A673 (cell line): ENCODE results near the gene SYS1.

ENCODE experiments used
- EZH2 ChIP-seq: fragments of 200-600 bp; sonication (generic); IDR thresholded peaks from 2 replicates; pipeline ENCODE4 v1.6.1; 2017; ENCODE audit warnings: borderline replicate concordance, low read depth, mild to moderate bottlenecking, mixed read lengths, antibody characterized with exemption, low read length; ENCODE audit not compliant: poor library complexity, severe bottlenecking
- TF ChIP-seq, protein P1 (sequence below): fragments of 300-800, 200-600 bp; sonication (generic); conservative IDR thresholded peaks from 2 replicates; pipeline ENCODE4 v1.5.1; 2017; ENCODE audit warnings: low read depth, mild to moderate bottlenecking, antibody characterized with exemption, low read length, moderate library complexity, mixed read lengths

DNA sequence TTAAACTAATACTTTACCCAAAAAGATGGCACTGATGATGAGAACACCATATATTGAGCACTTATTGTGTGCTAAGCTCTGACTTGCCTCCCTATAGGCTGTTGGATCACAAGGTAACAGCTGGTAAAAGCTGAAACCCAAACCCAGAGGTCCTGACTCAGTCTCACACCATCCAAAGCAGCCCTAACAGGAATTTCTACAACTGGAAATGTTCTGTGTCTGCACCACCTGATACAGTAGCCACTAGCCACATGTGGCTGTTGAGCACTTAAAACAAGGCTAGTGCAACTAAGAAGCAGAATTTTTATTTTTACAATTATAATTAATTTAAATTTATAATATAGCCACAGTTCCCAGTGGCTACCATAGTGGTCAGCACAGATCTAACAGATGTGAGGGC, 39.2 kb upstream of the SYS1 start:
- TF ChIP-seq, protein P1, sequence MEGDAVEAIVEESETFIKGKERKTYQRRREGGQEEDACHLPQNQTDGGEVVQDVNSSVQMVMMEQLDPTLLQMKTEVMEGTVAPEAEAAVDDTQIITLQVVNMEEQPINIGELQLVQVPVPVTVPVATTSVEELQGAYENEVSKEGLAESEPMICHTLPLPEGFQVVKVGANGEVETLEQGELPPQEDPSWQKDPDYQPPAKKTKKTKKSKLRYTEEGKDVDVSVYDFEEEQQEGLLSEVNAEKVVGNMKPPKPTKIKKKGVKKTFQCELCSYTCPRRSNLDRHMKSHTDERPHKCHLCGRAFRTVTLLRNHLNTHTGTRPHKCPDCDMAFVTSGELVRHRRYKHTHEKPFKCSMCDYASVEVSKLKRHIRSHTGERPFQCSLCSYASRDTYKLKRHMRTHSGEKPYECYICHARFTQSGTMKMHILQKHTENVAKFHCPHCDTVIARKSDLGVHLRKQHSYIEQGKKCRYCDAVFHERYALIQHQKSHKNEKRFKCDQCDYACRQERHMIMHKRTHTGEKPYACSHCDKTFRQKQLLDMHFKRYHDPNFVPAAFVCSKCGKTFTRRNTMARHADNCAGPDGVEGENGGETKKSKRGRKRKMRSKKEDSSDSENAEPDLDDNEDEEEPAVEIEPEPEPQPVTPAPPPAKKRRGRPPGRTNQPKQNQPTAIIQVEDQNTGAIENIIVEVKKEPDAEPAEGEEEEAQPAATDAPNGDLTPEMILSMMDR: no peak
- TF ChIP-seq EZH2: no peak
